ENCODE results near the gene AP1B1. TPM values are rescaled to one million over a fixed set of nuclear protein-coding genes. Genes with fewer than 3 reads are reported as not detected.

The AP1B1 gene
- total and polyA plus RNA-seq, 2 of the 8 experiments (the other 6 are each of a cell fraction or from before 2014, with no cell fraction given): 64.2 to 86.8 TPM

DNA sequence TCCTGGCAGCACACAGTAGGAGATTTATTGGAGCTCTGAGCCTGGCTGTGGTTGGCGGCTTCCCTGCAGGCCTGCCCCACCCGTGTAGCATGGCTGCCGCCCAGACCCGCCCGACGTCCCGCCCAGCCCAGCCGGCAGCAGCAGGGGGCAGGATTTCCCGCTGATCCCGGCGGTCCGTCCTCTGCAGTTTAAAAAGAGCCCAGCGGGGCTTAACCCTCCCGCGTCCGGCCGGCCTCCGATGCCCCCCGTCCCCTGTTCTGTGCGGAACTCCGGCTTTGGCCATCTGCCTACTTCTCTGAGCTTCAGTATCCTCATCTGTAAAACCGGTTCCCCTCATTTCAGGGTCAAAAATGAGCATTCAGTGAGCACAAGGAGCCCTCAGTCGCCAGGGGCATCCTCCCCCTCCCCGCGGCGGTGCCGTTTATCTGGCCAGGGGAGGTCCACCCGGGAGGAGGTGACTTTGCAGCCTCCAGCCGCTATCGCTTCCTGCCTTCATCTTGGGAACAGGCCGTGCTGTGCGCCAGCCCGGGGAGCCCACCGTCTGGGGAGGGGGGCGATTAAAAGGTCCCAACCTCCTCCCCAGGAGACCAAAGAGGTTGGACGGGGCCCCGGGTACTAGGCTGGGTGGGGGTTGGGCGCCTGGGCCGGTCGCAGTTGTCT is 82.1 kb downstream of the AP1B1 start, which contains the start of gene GAS2L1 (continued):
- TF ChIP-seq CTCF (IDR thresholded peaks at IDR 0.05; ENCODE audit: control extremely low read depth in 1 of 3, insufficient read depth in 1 of 3, low read depth in 1 of 3, low read length in 3 of 3): peak in 1 of 3 experiments; percentile 3; a peak in 1 of 4 replicates
- peak; percentile 50 for TF ChIP-seq ASH2L (IDR thresholded peaks at IDR 0.05; ENCODE audit: low read length)
- TF ChIP-seq, protein P1, sequence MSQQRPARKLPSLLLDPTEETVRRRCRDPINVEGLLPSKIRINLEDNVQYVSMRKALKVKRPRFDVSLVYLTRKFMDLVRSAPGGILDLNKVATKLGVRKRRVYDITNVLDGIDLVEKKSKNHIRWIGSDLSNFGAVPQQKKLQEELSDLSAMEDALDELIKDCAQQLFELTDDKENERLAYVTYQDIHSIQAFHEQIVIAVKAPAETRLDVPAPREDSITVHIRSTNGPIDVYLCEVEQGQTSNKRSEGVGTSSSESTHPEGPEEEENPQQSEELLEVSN (IDR thresholded peaks at IDR 0.05): no peak
- TF ChIP-seq YY1 (IDR thresholded peaks at IDR 0.05; ENCODE audit: low read depth, low read length): 0 out of 2 replicates have a peak, but pooled peaks have one; percentile 31
- 0 out of 2 replicates have a peak, but pooled peaks have one; percentile 29 for TF ChIP-seq TCF12 (IDR thresholded peaks at IDR 0.05; ENCODE audit: low read depth, low read length)
- TF ChIP-seq SUZ12 (IDR thresholded peaks at IDR 0.05; ENCODE audit: low read length): 0 out of 2 replicates have a peak, but pooled peaks have one; percentile 18

Data from H1 (cell line).